H1 (cell line): Measurements from ENCODE around the gene IGLL5. TPM values are rescaled to one million over a fixed set of nuclear protein-coding genes. Genes with fewer than 3 reads are reported as not detected.

Experiments used
- CHD7 ChIP-seq: fragments of 300-600 bp; sonication (generic); IDR thresholded peaks from 2 replicates; pipeline ENCODE4 v1.7.1; 2012; ENCODE audit warnings: low read length, moderate library complexity, mild to moderate bottlenecking, inconsistent platforms; ENCODE audit not compliant: insufficient replicate concordance
- CTCF ChIP-seq, 3 experiments: IDR thresholded peaks; 1 replicate in 2 of 3; 2 replicates in 1 of 3; pipeline versions ENCODE4 v1.5.1 to v1.6.1; 2011; ENCODE audit warnings: low read length in 3 of 3, mild to moderate bottlenecking in 3 of 3, inconsistent platforms in 2 of 3, low read depth in 1 of 3, moderate library complexity in 1 of 3; ENCODE audit not compliant: insufficient read depth in 1 of 3; ENCODE audit errors: control extremely low read depth in 1 of 3
- GABPA ChIP-seq: IDR thresholded peaks from 2 replicates; pipeline ENCODE4 v1.6.1; 2011; ENCODE audit warnings: mild to moderate bottlenecking, low read length, moderate library complexity, borderline replicate concordance; ENCODE audit not compliant: insufficient read depth
- JUND ChIP-seq: IDR thresholded peaks from 2 replicates; pipeline ENCODE4 v1.6.1; 2011; ENCODE audit warnings: mild to moderate bottlenecking, improper control_type of control experiment, low read length
- SRF ChIP-seq: IDR thresholded peaks from 2 replicates; pipeline ENCODE4 v1.6.1; 2011; ENCODE audit warnings: mild to moderate bottlenecking, low read depth, low read length, moderate library complexity
- polyA plus RNA-seq, 7 experiments: library from polyadenylated mRNA; depleted of rRNA in 3 of 7; stranded (reverse) in 5 of 7; unstranded in 2 of 7; fragments of >200 nt in 5 of 7; fragments of 200-250 nt in 2 of 7; gene quantifications; 1 replicate in 5 of 7; 2 replicates in 1 of 7; 4 replicates in 1 of 7; pipeline versions ENCODE4 v1.2.1 to v1.2.3, GENCODE V29; 2011 to 2013; ENCODE audit warnings: missing spikeins in 2 of 7, mixed read lengths in 2 of 7
- total RNA-seq: library from RNA; stranded (reverse); fragmentation: NEBNext Ultra II Directional; extraction: Animal tissue kit (Norgen Biotek cat#: 25700); gene quantifications from 2 replicates; pipeline ENCODE4 v1.2.1, GENCODE V29; 2021

The IGLL5 gene
- total and polyA plus RNA-seq, 2 of the 8 experiments (the other 6 are each of a cell fraction or from before 2014, with no cell fraction given) = not detected

- no peak for TF ChIP-seq CHD7
- no peak for TF ChIP-seq SRF
- no peak for TF ChIP-seq GABPA
- no peak for TF ChIP-seq CTCF (IDR thresholded peaks at IDR 0.05; ENCODE audit: control extremely low read depth in 1 of 3, insufficient read depth in 1 of 3, low read depth in 1 of 3, low read length in 3 of 3)
- TF ChIP-seq JUND = no peak
Observed at GRCh38 chr22:22895776-22896445, 8.3 kb downstream of the IGLL5 start (continued).
